HG02759 (cell line): ENCODE results near the gene DNAH2.
A peak's percentile ranks its signal among the peaks of the same experiment; 100 is the strongest.

Experiments
- ATAC-seq: cut with Tn5 transposase; IDR thresholded peaks from one replicate; pipeline ENCODE4 v1.9.1; 2021; ENCODE audit warnings: mild to moderate bottlenecking, moderate library complexity; ENCODE audit not compliant: unreplicated experiment

Gene DNAH2

GRCh38 chr17:7716901-7717755 lies at the start of gene DNAH2:
TSS of gene DNAH2 (plus strand) at chr17:7717744. CDS start at chr17:7719735, 1,991 bp downstream.
- no peak for ATAC-seq

GRCh38 chr17:7668482-7668881 lies 49.1 kb upstream of the DNAH2 start:
- no peak for ATAC-seq

- no peak for ATAC-seq
These were observed 44.3 kb upstream of the DNAH2 start for GRCh38 chr17:7673239-7673638.

- ATAC-seq: no peak
These were observed 42.6 kb upstream of the DNAH2 start for GRCh38 chr17:7674934-7675333.

GRCh38 chr17:7676533-7676932 lies 41.0 kb upstream of the DNAH2 start:
- ATAC-seq: no peak

- no peak for ATAC-seq
These were observed 40.0 kb upstream of the DNAH2 start for GRCh38 chr17:7677388-7678067.

GRCh38 chr17:7684851-7685532 lies 32.6 kb upstream of the DNAH2 start:
- ATAC-seq: no peak

GRCh38 chr17:7685533-7686221 lies 31.9 kb upstream of the DNAH2 start:
- ATAC-seq: peak; percentile 63

- peak; percentile 45 for ATAC-seq
These were observed 31.1 kb upstream of the DNAH2 start for GRCh38 chr17:7686222-7687071.

GRCh38 chr17:7687072-7687907 lies 30.3 kb upstream of the DNAH2 start, which contains the start of gene TP53:
TSS of gene TP53 (minus strand) at chr17:7687490. CDS start at chr17:7676594, 10,896 bp downstream.
- ATAC-seq: peak; percentile 32

GRCh38 chr17:7687908-7688807 lies 29.4 kb upstream of the DNAH2 start, which contains the start of gene WRAP53:
TSS of gene WRAP53 (plus strand) at chr17:7688477. CDS start at chr17:7688649, 172 bp downstream.
- ATAC-seq: peak; percentile 69

- ATAC-seq: no peak
These were observed 28.7 kb upstream of the DNAH2 start for GRCh38 chr17:7688808-7689316.

GRCh38 chr17:7695586-7695985 lies 22.0 kb upstream of the DNAH2 start:
- ATAC-seq: no peak

- ATAC-seq: no peak
These were observed 19.5 kb upstream of the DNAH2 start for GRCh38 chr17:7697828-7698588.

GRCh38 chr17:7700510-7700909 lies 17.0 kb upstream of the DNAH2 start:
- no peak for ATAC-seq

- no peak for ATAC-seq
These were observed 15.9 kb upstream of the DNAH2 start for GRCh38 chr17:7701681-7702080.

GRCh38 chr17:7702776-7703175 lies 14.8 kb upstream of the DNAH2 start:
- ATAC-seq: no peak
